H54 (cell line): ENCODE results near the gene PDE11A.
A peak's percentile ranks its signal among the peaks of the same experiment; 100 is the strongest.

Source experiments
- DNase-seq: peaks from one replicate; pipeline ENCODE4 v3.0.0; 2011; ENCODE audit warnings: low spot score, mixed read lengths; ENCODE audit not compliant: insufficient read length
- FAIRE-seq: peaks from 3 replicates; lab custom pipeline; 2011; peaks lifted over from hg19 to GRCh38; lab: Jason Lieb, UNC
- POLR2A ChIP-seq: IDR thresholded peaks from 2 replicates; pipeline ENCODE4 v1.6.1; 2011; ENCODE audit warnings: low read depth, mild to moderate bottlenecking, low read length

Gene PDE11A

DNA sequence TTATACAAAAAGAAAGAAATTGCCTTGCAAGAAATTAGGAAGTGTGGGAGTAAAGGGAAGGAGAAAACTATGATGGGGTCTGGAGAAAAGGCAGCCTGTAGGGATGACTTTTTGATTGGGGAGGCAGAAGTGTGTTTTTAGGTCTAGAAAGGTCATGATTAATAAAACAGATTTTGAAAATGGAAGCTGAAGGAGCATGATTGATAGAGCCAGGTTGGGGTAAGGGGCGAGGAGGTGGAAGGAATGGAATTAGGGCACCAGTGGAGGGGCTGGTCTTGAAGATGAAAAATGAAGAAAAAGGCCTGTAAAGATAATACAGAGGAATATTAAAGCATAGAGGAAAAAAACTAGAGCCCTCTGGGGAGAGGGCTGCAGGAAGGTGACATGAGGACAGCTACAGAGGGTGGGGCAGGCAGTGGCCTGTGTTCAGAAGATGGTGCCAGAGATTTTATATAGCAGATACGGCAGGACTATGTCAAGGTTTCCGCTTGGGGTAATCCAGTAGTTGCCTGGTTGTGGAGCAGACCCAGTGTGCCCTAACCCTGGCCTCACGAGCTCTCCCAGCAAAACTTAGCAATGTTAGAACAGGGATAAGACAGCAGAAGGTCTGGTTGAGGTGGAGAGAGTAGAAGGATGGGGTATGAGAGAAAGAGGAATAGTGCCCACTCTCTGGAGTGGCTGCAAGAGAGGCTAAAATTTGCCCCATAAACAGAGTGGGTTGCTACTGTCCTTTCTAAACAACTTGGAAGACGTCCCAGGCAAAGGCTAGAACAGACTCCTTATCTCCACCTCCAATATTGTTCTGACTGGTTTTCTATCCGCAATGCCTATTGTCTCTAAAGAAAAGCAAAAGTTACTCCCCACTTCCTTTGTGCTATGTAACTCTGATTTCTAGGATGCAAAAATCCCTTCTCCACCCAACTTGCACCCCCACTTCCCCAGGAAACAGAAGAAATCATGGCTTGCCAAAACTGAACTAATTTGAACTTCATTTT, 392.7 kb downstream of the PDE11A start:
- DNase-seq (no peak), FAIRE-seq (no peak)
- no peak for TF ChIP-seq POLR2A

DNA sequence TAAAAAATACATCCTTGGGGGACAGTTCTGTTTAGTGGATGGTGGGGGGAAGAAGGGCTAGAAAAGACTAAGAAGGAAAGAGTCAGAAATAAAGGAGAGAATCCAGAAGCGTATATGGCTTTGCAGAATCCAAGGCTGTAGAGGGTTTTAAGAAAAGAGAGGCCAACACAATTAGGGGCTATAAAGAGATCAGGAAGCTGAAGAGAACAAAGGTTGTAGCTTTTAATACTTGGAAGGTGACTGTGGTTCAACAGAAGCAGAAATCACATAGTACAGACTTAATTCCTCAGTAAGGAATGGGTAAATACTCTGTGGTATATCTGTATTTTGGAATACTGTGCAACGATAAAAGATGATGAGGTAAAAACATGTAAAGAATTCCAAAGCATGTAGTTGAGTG, 393.6 kb downstream of the PDE11A start:
- FAIRE-seq: no peak
- no peak for TF ChIP-seq POLR2A
- DNase-seq: no peak

DNA sequence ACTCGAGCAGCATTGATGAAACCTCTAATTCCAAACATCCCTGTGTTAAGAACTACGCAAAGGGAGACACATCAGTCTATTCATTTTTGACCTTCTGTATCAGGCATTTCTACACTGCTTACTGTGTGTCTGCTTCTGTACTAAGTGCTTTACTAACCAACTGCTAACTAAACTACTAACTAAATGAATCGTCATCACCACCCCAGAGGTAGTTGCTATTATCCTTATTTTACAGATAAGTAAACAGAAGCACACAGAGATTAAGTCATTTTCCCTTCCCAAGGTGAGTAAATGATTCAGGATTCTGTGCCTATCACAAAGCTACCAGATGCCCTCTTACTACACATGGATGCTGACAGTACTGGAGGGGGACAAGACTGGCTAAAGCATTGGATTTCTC, 395.9 kb downstream of the PDE11A start:
- FAIRE-seq: no peak
- no peak for TF ChIP-seq POLR2A
- no peak for DNase-seq

GRCh38 chr2:177675825-177676224, 396.8 kb downstream of the PDE11A start:
- FAIRE-seq (no peak), DNase-seq (no peak)
- TF ChIP-seq POLR2A: no peak

- DNase-seq (no peak), FAIRE-seq (no peak)
- TF ChIP-seq POLR2A: no peak
These were observed 397.2 kb downstream of the PDE11A start for GRCh38 chr2:177675350-177675821.

GRCh38 chr2:177673602-177674595, 398.7 kb downstream of the PDE11A start:
- FAIRE-seq (peak; percentile 43), DNase-seq (no peak)
- no peak for TF ChIP-seq POLR2A

DNA sequence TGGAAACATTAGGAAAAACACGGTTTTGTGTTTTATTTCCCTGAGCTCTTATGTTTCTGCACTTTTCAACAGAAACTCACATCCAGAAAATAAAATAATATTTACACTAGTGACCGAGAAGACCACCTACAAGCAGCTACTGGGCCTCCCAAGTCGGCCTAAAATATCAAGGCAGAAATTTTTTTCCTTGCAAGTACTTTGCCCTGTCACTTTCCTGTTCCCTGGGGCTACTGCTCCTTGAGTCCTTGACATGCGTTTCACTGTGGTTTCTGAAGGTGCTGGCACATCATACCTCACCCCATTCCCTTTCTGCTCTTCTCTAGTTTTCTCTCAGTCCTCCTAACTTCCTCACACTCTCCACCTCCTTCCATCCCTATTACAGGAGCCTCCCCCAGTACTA, 400.9 kb downstream of the PDE11A start:
- no peak for TF ChIP-seq POLR2A
- DNase-seq (no peak), FAIRE-seq (no peak)

DNA sequence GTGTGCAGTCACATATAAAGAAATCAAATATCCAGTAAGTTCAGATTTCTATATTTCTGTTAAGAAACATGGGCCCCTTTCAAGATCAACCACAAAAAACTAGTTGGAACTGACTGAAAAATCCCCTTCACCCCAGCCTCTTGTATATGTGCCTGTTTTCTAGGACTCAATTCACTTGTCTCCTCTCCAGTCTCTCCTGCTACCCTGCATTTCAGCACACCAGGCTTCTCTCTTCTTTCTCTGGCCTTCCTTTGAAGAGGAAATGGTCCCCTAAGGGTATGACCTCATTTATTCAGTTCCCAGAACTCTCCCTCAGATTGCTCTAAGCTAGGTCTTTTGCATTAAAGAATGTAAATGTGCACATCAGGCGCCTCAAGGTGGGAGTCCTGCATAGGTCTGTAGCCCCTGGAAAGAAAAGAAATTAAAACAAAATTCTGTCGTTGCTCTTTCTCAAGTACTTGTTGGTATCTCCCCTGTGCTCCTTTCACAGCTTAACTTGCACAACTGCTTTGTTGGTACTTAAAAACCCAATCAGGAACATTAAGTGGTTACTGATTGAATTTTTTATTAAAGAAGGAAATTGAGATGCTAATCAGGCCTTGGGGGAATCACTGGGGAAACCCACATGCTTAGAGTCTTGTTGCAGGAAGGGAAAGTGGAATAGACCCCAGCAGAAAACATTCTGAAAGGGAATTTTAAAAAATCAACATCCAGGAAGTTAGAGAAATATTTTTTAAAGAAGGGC, 401.6 kb downstream of the PDE11A start:
- TF ChIP-seq POLR2A: no peak
- DNase-seq (no peak), FAIRE-seq (no peak)

DNA sequence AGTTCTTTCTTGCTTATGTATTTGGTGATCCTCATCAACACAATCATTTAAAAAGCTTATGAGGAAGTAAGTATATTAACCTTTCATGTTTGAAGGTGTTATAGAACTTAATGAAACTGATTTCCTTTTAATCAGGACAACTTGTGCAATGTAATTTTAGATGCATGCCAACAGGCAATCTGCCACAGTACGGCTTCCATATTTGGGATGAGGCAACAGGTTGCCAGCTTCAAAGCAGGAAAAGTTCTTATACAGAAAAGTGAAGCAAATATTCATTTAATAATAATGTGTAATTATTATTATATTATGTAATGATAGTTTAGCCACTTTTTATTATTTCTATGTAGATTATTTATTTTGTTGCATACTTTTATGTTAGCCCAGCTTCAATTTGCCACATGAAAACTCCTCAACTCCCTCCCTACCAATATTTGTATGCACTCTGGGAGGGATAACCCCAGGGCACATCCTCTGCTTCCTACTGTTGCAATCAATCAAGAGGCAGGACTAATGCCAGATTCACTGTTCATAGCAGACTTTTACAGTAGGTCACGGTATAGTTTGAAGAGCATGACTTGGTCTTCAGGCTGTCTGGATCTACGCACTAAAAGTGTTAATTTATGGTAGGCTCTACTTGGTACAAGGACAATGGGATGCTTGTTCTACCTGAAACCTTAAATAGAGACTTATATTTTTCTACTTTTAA, 402.8 kb downstream of the PDE11A start:
- no peak for TF ChIP-seq POLR2A
- FAIRE-seq: no peak
- no peak for DNase-seq

DNA sequence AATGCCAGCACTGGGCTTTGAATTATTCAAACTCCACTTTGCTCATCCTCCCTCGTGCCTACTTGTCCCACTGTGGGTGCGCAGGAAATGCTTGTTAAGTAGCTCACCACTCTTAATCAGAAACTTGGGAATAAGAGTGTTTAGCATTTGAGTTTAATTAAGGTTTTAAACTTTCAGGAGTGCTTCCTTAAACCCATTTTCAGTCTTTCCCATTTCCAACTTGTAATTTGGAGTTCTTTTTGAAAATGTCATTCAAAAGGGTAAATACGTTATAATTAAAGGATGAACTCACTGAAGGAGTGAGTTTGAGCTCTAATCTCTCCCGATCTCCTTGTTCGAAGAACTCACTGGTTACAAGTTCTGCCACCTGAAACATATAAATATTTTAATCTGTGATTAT, 403.4 kb downstream of the PDE11A start:
- no peak for TF ChIP-seq POLR2A
- DNase-seq (no peak), FAIRE-seq (no peak)

DNA sequence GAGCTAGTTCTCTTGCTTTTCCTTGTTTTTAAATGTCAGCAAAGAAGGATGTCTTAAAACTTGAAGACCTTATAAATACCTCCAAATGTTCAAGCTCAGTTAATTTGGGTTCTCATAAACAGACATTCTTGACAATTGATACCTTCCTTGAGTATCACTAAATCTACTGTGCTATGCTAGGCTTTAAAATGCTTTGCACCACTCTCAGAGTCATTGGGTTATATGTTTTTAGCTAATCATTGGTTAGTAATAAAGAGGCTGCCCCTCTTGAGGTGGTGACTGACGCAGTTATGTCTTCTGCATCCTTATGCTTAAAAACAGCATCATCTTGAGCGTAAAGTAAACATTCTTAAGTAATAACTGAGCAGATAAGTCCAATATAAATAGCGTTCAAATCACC, 404.0 kb downstream of the PDE11A start:
- DNase-seq (no peak), FAIRE-seq (no peak)
- no peak for TF ChIP-seq POLR2A

- FAIRE-seq: no peak
- no peak for DNase-seq
- no peak for TF ChIP-seq POLR2A
These were observed 405.0 kb downstream of the PDE11A start for GRCh38 chr2:177667626-177668025.
